Measurements from ENCODE around the gene ERICH3. TPM values are rescaled to one million over a fixed set of nuclear protein-coding genes. Genes with fewer than 3 reads are reported as not detected.
"Not testable (repeated sequence)": the region's sequence is repeated elsewhere in the genome, so short reads cannot be mapped to it uniquely, and the experiment has no call there.

Gene ERICH3
- total and polyA plus RNA-seq, 11 donors, result 0.03 to 0.21 (median 0.08) TPM; not detected in 8

- DNase-seq, result no peak
- peaks cover 0 to 25% (median 15%) of the 10 kb centered on the region in 9 donors for H3K27me3 ChIP-seq
- H3K4me3 ChIP-seq, result no peak overlapping the region
- intact Hi-C loops (cut with DNase I), result no loop called here
- TF ChIP-seq POLR2A (IDR thresholded peaks at IDR 0.05) (no peak), CTCF (IDR thresholded peaks at IDR 0.05) (no peak)
- peaks cover 0 to 12% (median 0%) of the 10 kb centered on the region in 12 donors for H3K9me3 ChIP-seq
- ATAC-seq, result no peak
- peaks cover 0 to 10% (median 0%) of the 10 kb centered on the region in 12 donors for H3K4me1 ChIP-seq
- no peak overlapping the region for H3K27ac ChIP-seq
- H3K36me3 ChIP-seq, result no peaks in the 10 kb centered on the region
- WGBS, 4 donors, result 54 to 68% (median 64%) methylated on average over 6 of the region's 6 CpGs
Measured at GRCh38 chr1:74674278-74675048, 871 bp upstream of the ERICH3 start.

- intact Hi-C loops (cut with DNase I); ATAC-seq; H3K4me3 ChIP-seq; H3K27ac ChIP-seq; DNase-seq; H3K4me1 ChIP-seq; H3K36me3 ChIP-seq: not testable (repeated sequence)
- 58 to 71% (median 63%) methylated on average over 3 of the region's 3 CpGs for WGBS, 4 donors
- peaks cover 0 to 12% (median 0%) of the 10 kb centered on the region in 12 donors for H3K9me3 ChIP-seq
- H3K27me3 ChIP-seq, result peaks cover 0 to 25% (median 15%) of the 10 kb centered on the region in 9 donors
Measured at GRCh38 chr1:74670866-74671265, 2.7 kb downstream of the ERICH3 start.

GRCh38 chr1:74654708-74655107, 18.9 kb downstream of the ERICH3 start:
- H3K27me3 ChIP-seq, result no peaks in the 10 kb centered on the region
- no peaks in the 10 kb centered on the region for H3K36me3 ChIP-seq
- no peak for TF ChIP-seq POLR2A (IDR thresholded peaks at IDR 0.05)
- TF ChIP-seq CTCF (IDR thresholded peaks at IDR 0.05), result no peak
- 71 to 80% (median 74%) methylated on average over 1 of the region's 1 CpG for WGBS, 4 donors
- ATAC-seq (no peak), DNase-seq (no peak)
- intact Hi-C loops (cut with DNase I), result no loop called here
- H3K4me3 ChIP-seq, result no peak overlapping the region
- H3K27ac ChIP-seq, result no peak overlapping the region
- no peaks in the 10 kb centered on the region for H3K4me1 ChIP-seq
- peaks cover 0 to 4% (median 0%) of the 10 kb centered on the region in 12 donors for H3K9me3 ChIP-seq

GRCh38 chr1:74652711-74653139, 20.9 kb downstream of the ERICH3 start:
- no peak for ATAC-seq
- 64 to 69% (median 65%) methylated on average over 6 to 7 of the region's 7 CpGs for WGBS, 4 donors
- H3K9me3 ChIP-seq, result no peaks in the 10 kb centered on the region
- H3K4me3 ChIP-seq, result no peak overlapping the region
- no peak for DNase-seq
- intact Hi-C loops (cut with DNase I), result no loop called here
- no peaks in the 10 kb centered on the region for H3K27me3 ChIP-seq
- TF ChIP-seq POLR2A (IDR thresholded peaks at IDR 0.05) (no peak), CTCF (IDR thresholded peaks at IDR 0.05) (no peak)
- H3K36me3 ChIP-seq, result no peaks in the 10 kb centered on the region
- no peaks in the 10 kb centered on the region for H3K4me1 ChIP-seq
- no peak overlapping the region for H3K27ac ChIP-seq

Measured in heart left ventricle (tissue), 16 donors.